ENCODE measurements around the gene MCC.

MCC gene

DNA sequence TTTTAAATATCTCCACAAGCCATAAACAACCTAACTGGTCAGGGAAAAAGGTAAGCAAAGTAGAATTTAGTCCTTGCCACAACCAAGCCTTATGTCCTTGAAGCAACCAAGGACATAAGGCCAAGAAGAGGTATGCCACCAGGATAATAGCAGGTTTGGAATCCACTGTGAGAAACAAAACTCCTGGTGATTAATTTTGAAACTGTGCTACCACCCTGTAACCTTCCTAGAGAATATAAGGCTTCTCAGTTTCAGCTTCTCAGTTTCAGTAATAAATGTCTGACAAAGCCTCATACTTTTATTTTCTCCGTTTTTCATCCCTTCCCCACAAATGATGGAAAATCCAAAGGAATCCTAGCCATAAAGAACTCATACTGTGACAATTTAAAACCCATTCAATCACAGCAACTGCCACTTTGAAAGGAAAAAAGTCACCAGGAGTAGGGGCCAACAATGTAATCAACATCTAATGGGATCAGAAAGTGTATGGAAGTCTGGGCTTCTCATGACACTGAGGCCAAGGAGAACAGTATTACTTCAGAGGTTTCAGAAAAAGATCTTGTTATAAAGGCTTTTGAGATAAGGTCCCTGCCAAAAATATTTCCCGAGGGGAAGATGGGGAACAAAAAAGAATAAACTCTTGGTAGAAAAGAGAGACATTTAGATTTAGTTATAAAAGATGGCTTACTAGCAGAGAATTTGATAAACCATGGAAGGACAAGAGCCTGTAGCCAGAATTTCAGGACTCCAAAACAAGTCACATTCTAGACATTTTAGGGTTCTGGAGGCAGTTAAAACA is 242.6 kb downstream of the MCC start:
- TF ChIP-seq YY1 (IDR thresholded peaks at IDR 0.05; ENCODE audit: low read depth) (no peak), FOXM1 (IDR thresholded peaks at IDR 0.05; ENCODE audit: borderline replicate concordance, low read depth) (no peak), NFIC (IDR thresholded peaks at IDR 0.05) (no peak), EP300 (IDR thresholded peaks at IDR 0.05; ENCODE audit: borderline replicate concordance) (no peak), EGR1 (IDR thresholded peaks at IDR 0.05) (no peak), TEAD4 (IDR thresholded peaks at IDR 0.05) (no peak), ZBTB7A (IDR thresholded peaks at IDR 0.05; ENCODE audit: low read depth) (no peak), CREB1 (IDR thresholded peaks at IDR 0.05; ENCODE audit: low read depth) (no peak)

DNA sequence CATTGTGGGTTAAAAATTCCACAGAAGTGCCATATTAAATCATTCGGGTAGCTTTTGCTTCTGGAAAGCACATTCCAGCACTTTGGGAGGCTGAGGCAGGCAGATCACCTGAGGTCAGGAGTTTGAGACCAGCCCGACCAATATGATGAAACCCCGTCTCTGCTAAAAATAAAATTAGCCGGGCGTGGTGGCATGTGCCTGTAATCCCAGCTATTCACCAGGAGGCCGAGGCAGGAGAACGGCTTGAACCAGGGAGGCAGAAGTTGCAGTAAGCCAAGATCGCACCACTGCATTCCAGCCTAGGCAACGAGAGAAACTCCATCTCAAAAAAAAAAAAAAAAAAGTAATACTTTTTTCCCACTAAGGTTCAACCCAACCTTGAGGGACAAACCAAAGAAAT is 243.3 kb downstream of the MCC start:
- TF ChIP-seq, protein P1, sequence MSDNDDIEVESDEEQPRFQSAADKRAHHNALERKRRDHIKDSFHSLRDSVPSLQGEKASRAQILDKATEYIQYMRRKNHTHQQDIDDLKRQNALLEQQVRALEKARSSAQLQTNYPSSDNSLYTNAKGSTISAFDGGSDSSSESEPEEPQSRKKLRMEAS (IDR thresholded peaks at IDR 0.05) = no peak
- TF ChIP-seq YY1 (IDR thresholded peaks at IDR 0.05; ENCODE audit: low read depth) (no peak), CREB1 (IDR thresholded peaks at IDR 0.05; ENCODE audit: low read depth) (no peak), ZBTB7A (IDR thresholded peaks at IDR 0.05; ENCODE audit: low read depth) (no peak), NFIC (IDR thresholded peaks at IDR 0.05) (no peak), TEAD4 (IDR thresholded peaks at IDR 0.05) (no peak), CEBPB (IDR thresholded peaks at IDR 0.05) (no peak), FOXM1 (IDR thresholded peaks at IDR 0.05; ENCODE audit: borderline replicate concordance, low read depth) (no peak), RAD21 (IDR thresholded peaks at IDR 0.05; ENCODE audit: low read depth) (no peak), TCF12 (IDR thresholded peaks at IDR 0.05; ENCODE audit: low read depth) (no peak), EGR1 (IDR thresholded peaks at IDR 0.05) (no peak), TAF1 (IDR thresholded peaks at IDR 0.05; ENCODE audit: low read depth) (no peak), EP300 (IDR thresholded peaks at IDR 0.05; ENCODE audit: borderline replicate concordance) (no peak)
- TF ChIP-seq, protein P2, sequence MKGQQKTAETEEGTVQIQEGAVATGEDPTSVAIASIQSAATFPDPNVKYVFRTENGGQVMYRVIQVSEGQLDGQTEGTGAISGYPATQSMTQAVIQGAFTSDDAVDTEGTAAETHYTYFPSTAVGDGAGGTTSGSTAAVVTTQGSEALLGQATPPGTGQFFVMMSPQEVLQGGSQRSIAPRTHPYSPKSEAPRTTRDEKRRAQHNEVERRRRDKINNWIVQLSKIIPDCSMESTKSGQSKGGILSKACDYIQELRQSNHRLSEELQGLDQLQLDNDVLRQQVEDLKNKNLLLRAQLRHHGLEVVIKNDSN (IDR thresholded peaks at IDR 0.05) = no peak
- TF ChIP-seq, protein P3, sequence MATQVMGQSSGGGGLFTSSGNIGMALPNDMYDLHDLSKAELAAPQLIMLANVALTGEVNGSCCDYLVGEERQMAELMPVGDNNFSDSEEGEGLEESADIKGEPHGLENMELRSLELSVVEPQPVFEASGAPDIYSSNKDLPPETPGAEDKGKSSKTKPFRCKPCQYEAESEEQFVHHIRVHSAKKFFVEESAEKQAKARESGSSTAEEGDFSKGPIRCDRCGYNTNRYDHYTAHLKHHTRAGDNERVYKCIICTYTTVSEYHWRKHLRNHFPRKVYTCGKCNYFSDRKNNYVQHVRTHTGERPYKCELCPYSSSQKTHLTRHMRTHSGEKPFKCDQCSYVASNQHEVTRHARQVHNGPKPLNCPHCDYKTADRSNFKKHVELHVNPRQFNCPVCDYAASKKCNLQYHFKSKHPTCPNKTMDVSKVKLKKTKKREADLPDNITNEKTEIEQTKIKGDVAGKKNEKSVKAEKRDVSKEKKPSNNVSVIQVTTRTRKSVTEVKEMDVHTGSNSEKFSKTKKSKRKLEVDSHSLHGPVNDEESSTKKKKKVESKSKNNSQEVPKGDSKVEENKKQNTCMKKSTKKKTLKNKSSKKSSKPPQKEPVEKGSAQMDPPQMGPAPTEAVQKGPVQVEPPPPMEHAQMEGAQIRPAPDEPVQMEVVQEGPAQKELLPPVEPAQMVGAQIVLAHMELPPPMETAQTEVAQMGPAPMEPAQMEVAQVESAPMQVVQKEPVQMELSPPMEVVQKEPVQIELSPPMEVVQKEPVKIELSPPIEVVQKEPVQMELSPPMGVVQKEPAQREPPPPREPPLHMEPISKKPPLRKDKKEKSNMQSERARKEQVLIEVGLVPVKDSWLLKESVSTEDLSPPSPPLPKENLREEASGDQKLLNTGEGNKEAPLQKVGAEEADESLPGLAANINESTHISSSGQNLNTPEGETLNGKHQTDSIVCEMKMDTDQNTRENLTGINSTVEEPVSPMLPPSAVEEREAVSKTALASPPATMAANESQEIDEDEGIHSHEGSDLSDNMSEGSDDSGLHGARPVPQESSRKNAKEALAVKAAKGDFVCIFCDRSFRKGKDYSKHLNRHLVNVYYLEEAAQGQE (IDR thresholded peaks at IDR 0.05; ENCODE audit: low read depth) = no peak

DNA sequence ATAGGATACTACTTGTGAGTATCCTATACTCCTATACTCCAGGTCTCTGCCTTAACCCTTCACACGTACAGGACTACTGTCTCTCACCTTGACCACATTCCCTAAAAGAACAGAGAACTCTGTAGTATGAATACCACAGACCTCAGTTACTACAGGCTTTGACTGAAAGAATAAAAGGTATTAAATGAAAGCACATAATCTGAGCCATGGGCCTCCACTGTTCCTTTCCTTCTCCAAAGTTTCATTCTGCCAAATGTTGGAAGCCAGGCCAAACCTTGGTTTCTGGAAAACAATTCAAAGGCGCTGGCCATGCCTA is 244.9 kb downstream of the MCC start:
- TF ChIP-seq, protein P1 (IDR thresholded peaks at IDR 0.05) = no peak

DNA sequence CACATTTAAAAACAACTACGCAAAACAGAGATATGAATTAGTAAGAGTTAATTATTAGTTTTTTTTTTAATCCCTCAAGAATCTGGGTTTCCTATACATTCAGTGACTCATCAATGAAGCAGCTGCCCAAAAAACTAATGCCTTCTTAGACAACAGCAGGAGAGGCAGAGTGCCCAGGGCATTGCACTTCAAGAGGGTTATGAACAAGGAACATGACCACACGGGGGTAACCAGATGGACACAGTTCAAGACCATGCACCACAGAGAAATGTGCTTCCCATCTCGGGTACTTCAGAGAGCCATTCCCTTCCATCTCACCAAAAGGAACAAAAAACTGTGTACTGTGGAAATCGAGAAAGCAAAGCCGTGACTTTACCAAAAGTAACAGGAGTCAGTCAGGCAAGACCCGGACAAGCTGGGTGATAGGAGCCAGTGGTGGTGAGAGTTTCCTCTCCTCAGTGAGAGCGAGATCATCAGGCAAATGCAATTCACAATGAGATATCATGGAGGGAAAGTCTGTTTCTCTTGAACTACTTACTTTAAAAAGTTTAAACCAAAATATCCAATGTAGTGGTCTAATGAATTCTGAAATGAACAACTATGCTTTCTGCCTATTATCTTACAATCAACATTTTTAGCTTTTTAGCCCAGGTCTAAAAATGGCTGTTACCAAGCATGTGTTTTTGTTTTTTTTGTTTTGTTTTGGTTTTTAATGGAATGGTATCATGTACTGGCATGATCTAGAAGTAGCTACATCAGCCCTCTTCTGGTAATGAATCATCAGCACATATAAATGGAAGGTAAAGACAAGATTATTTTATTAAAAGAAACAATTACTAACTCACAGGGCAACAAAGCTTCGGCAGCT is 245.5 kb downstream of the MCC start:
- TF ChIP-seq TEAD4 (IDR thresholded peaks at IDR 0.05) (no peak), TCF12 (IDR thresholded peaks at IDR 0.05; ENCODE audit: low read depth) (no peak), YY1 (IDR thresholded peaks at IDR 0.05; ENCODE audit: low read depth) (no peak), RAD21 (IDR thresholded peaks at IDR 0.05; ENCODE audit: low read depth) (no peak), FOXM1 (IDR thresholded peaks at IDR 0.05; ENCODE audit: borderline replicate concordance, low read depth) (no peak)

DNA sequence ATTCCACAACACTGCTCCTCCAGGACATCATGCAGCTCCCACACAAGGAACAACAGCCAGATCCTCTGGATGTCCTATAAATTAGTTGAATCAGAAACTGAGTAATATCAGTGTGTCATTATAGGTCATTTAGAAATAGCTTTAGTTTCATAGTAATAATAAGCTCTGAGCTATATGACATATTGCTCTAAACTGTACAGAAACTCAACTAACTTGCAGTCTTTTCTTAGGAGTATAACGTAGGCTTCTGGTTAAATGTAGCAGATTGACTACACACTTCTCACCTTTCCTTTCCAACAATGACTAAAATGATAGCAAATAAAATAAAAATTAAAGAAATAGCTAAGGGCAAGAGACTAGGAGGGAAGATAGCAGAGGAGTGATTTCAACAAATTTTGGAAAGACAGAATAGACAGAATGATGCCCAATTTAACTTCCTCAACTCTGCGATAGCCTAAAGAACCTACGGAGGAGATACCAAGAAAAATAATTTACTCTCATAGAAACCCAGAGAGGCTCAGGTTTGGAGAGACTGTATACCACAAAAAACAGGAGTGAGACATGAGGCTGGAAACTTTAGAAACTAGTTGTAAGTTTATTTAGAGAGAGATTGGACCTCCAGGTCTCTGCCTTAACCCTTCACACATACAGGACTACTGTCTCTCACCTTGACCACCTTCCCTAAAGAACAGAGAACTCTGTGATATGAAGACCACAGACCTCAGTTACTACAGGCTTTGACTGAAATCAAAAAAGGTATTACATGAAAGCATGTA is 247.1 kb downstream of the MCC start:
- TF ChIP-seq TEAD4 (IDR thresholded peaks at IDR 0.05) (no peak), YY1 (IDR thresholded peaks at IDR 0.05; ENCODE audit: low read depth) (no peak), RAD21 (IDR thresholded peaks at IDR 0.05; ENCODE audit: low read depth) (no peak), TCF12 (IDR thresholded peaks at IDR 0.05; ENCODE audit: low read depth) (no peak)

DNA sequence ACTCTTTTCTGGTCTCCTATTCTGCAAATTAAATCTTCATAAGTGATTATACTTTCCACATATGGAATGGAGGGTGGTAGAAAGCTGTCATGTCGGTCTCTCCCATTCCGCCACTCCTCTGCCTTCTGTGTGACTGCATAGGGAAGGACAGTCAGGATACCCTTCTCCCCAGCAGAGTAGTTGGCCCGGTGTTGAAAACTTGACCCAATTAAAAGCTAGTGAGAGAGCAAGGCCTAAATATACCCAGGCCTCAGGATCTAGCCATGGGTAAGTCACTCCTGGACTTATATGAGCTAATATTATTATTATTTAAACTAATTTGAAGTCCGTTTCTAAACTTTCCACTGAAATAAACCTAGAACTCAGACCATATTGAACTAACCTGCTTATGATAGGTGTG is 248.2 kb downstream of the MCC start:
- TF ChIP-seq, protein P2 (IDR thresholded peaks at IDR 0.05) = no peak
- no peak for TF ChIP-seq TCF12 (IDR thresholded peaks at IDR 0.05; ENCODE audit: low read depth)
- no peak for TF ChIP-seq CREB1 (IDR thresholded peaks at IDR 0.05; ENCODE audit: low read depth)
- no peak for TF ChIP-seq NFIC (IDR thresholded peaks at IDR 0.05)
- TF ChIP-seq RAD21 (IDR thresholded peaks at IDR 0.05; ENCODE audit: low read depth) = no peak
- TF ChIP-seq, protein P1 (IDR thresholded peaks at IDR 0.05) = no peak
- no peak for TF ChIP-seq EP300 (IDR thresholded peaks at IDR 0.05; ENCODE audit: borderline replicate concordance)
- no peak for TF ChIP-seq YY1 (IDR thresholded peaks at IDR 0.05; ENCODE audit: low read depth)
- no peak for TF ChIP-seq TEAD4 (IDR thresholded peaks at IDR 0.05)
- TF ChIP-seq ZBTB7A (IDR thresholded peaks at IDR 0.05; ENCODE audit: low read depth) = no peak
- no peak for TF ChIP-seq TAF1 (IDR thresholded peaks at IDR 0.05; ENCODE audit: low read depth)
- no peak for TF ChIP-seq FOXM1 (IDR thresholded peaks at IDR 0.05; ENCODE audit: borderline replicate concordance, low read depth)
- no peak for TF ChIP-seq CEBPB (IDR thresholded peaks at IDR 0.05)
- TF ChIP-seq, protein P3 (IDR thresholded peaks at IDR 0.05; ENCODE audit: low read depth) = no peak
- no peak for TF ChIP-seq EGR1 (IDR thresholded peaks at IDR 0.05)

Measured in Ishikawa (cell line).